HCT116 (cell line): ENCODE results near the gene PAM16. TPM values are rescaled to one million over a fixed set of nuclear protein-coding genes. Genes with fewer than 3 reads are reported as not detected.

ENCODE experiments used
- ATAC-seq: fragments of 200-7000 bp; cut with Tn5 transposase; 2 replicates; pipeline ENCODE4 v1.9.1; 2020; ENCODE audit warnings: mild to moderate bottlenecking, moderate library complexity
- BruUV-seq: library from RNA; stranded (reverse); fragments of 400-500 nt; replicated peaks from 2 replicates; lab custom pipeline; 2021; lab: Mats Ljungman, UMichigan
- CTCF ChIA-PET: fragments of 300-600 bp; sonication (Branson Sonifier 250); formaldehyde crosslinking; loops from one replicate; lab custom pipeline; 2021; ENCODE audit warnings: antibody characterized with exemption; lab: Charles Lee
- POLR2A ChIA-PET: fragments of 300-600, 350-600 bp; sonication (Branson Sonifier 250); formaldehyde crosslinking; loops from one replicate; lab custom pipeline; 2021; ENCODE audit warnings: antibody characterized with exemption; lab: Charles Lee
- RAD21 ChIA-PET, 2 experiments: fragments of 300-600 bp; sonication (Branson Sonifier 250); formaldehyde crosslinking; loops; one replicate each; lab custom pipeline; 2023; ENCODE audit warnings: low total read pairs in 2 of 2; ENCODE audit not compliant: uncharacterized antibody in 2 of 2, unreplicated experiment in 2 of 2, low non-redundant PET in 1 of 2; lab: Charles Lee
- DNase-seq: peaks from one replicate; pipeline ENCODE4 v3.0.0-alpha.2; 2010; ENCODE audit warnings: low read depth, low spot score
- H2AFZ ChIP-seq: fragments of 200-600 bp; shearing (Covaris generic), sonication (generic); 2 replicates; pipeline ENCODE4 v1.6.1; 2017; ENCODE audit warnings: low read depth, mixed run types, mixed read lengths, antibody characterized with exemption, low read length; ENCODE audit not compliant: poor library complexity, severe bottlenecking
- H3K27ac ChIP-seq: 2 replicates; pipeline ENCODE4 v1.5.1; 2012; ENCODE audit warnings: low read depth, low read length
- H3K27me3 ChIP-seq: fragments of 200-600 bp; sonication (generic); 2 replicates; pipeline ENCODE4 v1.6.1; 2016; ENCODE audit warnings: mixed run types, low read length, mixed read lengths; ENCODE audit not compliant: insufficient read depth
- H3K36me3 ChIP-seq, 2 experiments: fragments of 200-500 bp in 1 of 2; fragments of 200-600 bp in 1 of 2; sonication (Bioruptor generic) in 1 of 2; sonication (generic) in 1 of 2; 2 replicates each; pipeline versions ENCODE4 v1.5.1 to v1.6.1; 2014 to 2016; ENCODE audit warnings: low read length in 2 of 2, inconsistent platforms in 1 of 2, mixed read lengths in 1 of 2, mixed run types in 1 of 2; ENCODE audit not compliant: insufficient read depth in 2 of 2, control insufficient read depth in 1 of 2
- H3K4me1 ChIP-seq, 2 experiments: fragments of 200-600 bp in 1 of 2; sonication (generic) in 1 of 2; 2 replicates each; pipeline versions ENCODE4 v1.5.1 to v1.6.1; 2012 to 2017; ENCODE audit warnings: low read length in 2 of 2, inconsistent platforms in 1 of 2, mild to moderate bottlenecking in 1 of 2, mixed read lengths in 1 of 2, mixed run types in 1 of 2, moderate library complexity in 1 of 2; ENCODE audit not compliant: insufficient read depth in 2 of 2, control insufficient read depth in 1 of 2
- H3K4me2 ChIP-seq: fragments of 200-600 bp; sonication (generic); 2 replicates; pipeline ENCODE4 v1.6.1; 2017; ENCODE audit warnings: mixed run types, low read length, mixed read lengths
- H3K4me3 ChIP-seq, 2 experiments: fragments of 200-600 bp in 1 of 2; sonication (generic) in 1 of 2; replicated peaks in 1 of 2; 2 replicates each; pipeline ENCODE4 v1.5.1; 2011 to 2016; ENCODE audit warnings: low read length in 2 of 2, control low read depth in 1 of 2, low read depth in 1 of 2, mild to moderate bottlenecking in 1 of 2, mixed read lengths in 1 of 2, mixed run types in 1 of 2
- H3K79me2 ChIP-seq: fragments of 200-600 bp; sonication (generic); 2 replicates; pipeline ENCODE4 v1.6.1; 2017; ENCODE audit warnings: mild to moderate bottlenecking, mixed run types, low read length, moderate library complexity, mixed read lengths; ENCODE audit not compliant: insufficient read depth
- H3K9ac ChIP-seq: fragments of 200-600 bp; sonication (generic); 2 replicates; pipeline ENCODE4 v1.6.1; 2016; ENCODE audit warnings: low read length, mixed read lengths
- H3K9me2 ChIP-seq: fragments of 200-600 bp; sonication (generic), shearing (Covaris generic); 2 replicates; pipeline ENCODE4 v1.6.1; 2017; ENCODE audit warnings: mixed run types, mild to moderate bottlenecking, moderate library complexity; ENCODE audit not compliant: insufficient read depth
- H3K9me3 ChIP-seq, 2 experiments: fragments of 200-500 bp in 1 of 2; fragments of 200-600 bp in 1 of 2; sonication (Bioruptor generic) in 1 of 2; sonication (generic) in 1 of 2; 2 replicates each; pipeline ENCODE4 v1.6.1; 2014 to 2017; ENCODE audit warnings: low read length in 2 of 2, mixed read lengths in 2 of 2, inconsistent platforms in 1 of 2, low read depth in 1 of 2, mild to moderate bottlenecking in 1 of 2, mixed run types in 1 of 2, moderate library complexity in 1 of 2; ENCODE audit not compliant: control insufficient read depth in 1 of 2, insufficient read depth in 1 of 2
- H4K20me1 ChIP-seq: fragments of 200-600 bp; sonication (generic), shearing (Covaris generic); 2 replicates; pipeline ENCODE4 v1.6.1; 2017; ENCODE audit warnings: mixed run types, mild to moderate bottlenecking, moderate library complexity; ENCODE audit not compliant: insufficient read depth
- CBX3 ChIP-seq: IDR thresholded peaks from 2 replicates; pipeline ENCODE4 v1.6.1; 2012; ENCODE audit warnings: low read depth
- EGR1 ChIP-seq: IDR thresholded peaks from 2 replicates; pipeline ENCODE4 v1.6.1; 2012; ENCODE audit warnings: low read depth
- ELF1 ChIP-seq: IDR thresholded peaks from 2 replicates; pipeline ENCODE4 v1.6.1; 2012; ENCODE audit warnings: low read depth, borderline replicate concordance
- EZH2phosphoT487 ChIP-seq: fragments of 200-600 bp; IDR thresholded peaks from 2 replicates; pipeline ENCODE4 v1.6.1; 2018; ENCODE audit warnings: antibody characterized with exemption, borderline replicate concordance
- FOSL1 ChIP-seq: IDR thresholded peaks from 2 replicates; pipeline ENCODE4 v1.6.1; 2012; ENCODE audit warnings: low read depth
- RAD21 ChIP-seq: IDR thresholded peaks from 2 replicates; pipeline ENCODE4 v1.6.1; 2012; ENCODE audit warnings: low read depth, mild to moderate bottlenecking
- SIN3A ChIP-seq: IDR thresholded peaks from 2 replicates; pipeline ENCODE4 v1.6.1; 2012; ENCODE audit warnings: low read depth
- SP1 ChIP-seq: IDR thresholded peaks from 2 replicates; pipeline ENCODE4 v1.6.1; 2012; ENCODE audit warnings: low read depth
- ZFX ChIP-seq: fragments of 450-650 bp; IDR thresholded peaks from 2 replicates; pipeline ENCODE4 v1.6.1; 2017
- ZNF274 ChIP-seq: fragments of 200-500 bp; sonication (Bioruptor generic); IDR thresholded peaks from 2 replicates; pipeline ENCODE4 v1.6.1; 2014; ENCODE audit warnings: mild to moderate bottlenecking, low read depth, low read length, inconsistent platforms
- intact Hi-C: fragments of 100-400 bp; cut with micrococcal nuclease; formaldehyde crosslinking; loops from 2 replicates; pipeline ENCODE4 v1.10.0; 2022
- total RNA-seq: library from RNA; stranded (reverse); gene quantifications from one replicate; pipeline ENCODE4 v1.2.1, GENCODE V29; 2021; ENCODE audit not compliant: unreplicated experiment
- TF ChIP-seq, protein P1 (sequence below): IDR thresholded peaks from 2 replicates; pipeline ENCODE4 v1.6.1; 2012; ENCODE audit warnings: low read depth
- TF ChIP-seq, protein P2 (sequence below): IDR thresholded peaks from 2 replicates; pipeline ENCODE4 v1.6.1; 2012

The PAM16 gene
- total RNA-seq, 1 experiment from 2014 or later, result 102 TPM

DNA sequence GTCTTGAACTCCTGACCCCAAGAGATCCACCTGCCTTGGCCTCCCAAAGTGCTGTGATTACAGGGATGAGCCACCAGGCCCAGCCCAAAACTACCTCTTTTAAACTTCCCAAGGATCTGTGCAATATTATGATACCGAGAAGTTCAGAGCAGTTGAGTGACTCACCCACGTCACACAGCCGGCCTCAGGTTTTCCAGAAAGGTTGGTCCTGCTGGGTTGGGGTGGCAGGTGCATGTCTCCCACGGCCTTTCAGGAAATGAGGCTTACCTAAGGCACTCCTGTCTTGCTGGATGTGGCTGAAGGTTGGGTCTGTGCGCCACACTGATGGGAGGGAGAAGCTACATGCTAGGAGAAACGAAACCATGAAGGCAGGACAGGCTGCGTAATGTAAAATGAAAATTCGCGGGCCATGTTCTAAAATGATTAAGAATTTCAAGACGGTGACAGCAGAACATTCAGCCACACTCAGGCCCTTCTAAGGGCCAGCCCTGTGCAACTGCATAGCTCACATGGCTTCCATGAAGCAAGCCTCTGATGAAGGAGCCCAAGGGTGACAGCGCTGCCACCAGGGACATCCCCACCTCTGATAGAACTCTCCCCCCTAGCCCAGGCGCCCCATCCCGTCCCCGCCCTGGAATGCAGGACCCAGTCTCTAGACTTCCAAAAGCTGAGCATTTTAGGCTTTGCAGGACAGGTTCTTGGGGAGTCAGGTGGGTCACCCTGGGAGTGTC lies 41.9 kb downstream of the PAM16 start:
- Histone ChIP-seq H3K4me3 (no peak overlapping the region), H3K27ac (peak overlapping the region; percentile 45), H3K9me2 (no peaks in the 10 kb centered on the region), H3K4me1 (peaks cover 24 to 56% of the 10 kb centered on the region in 2 experiments), H3K27me3 (no peaks in the 10 kb centered on the region), H3K9ac (peak overlapping the region; percentile 2; the same call in 1 of the 2 replicates), H2AFZ (no peak overlapping the region), H3K4me2 (peak overlapping the region; percentile 78), H4K20me1 (no peaks in the 10 kb centered on the region), H3K79me2 (peaks cover 10% of the 10 kb centered on the region), H3K36me3 (no peaks in the 10 kb centered on the region), H3K9me3 (no peaks in the 10 kb centered on the region)
- intact Hi-C loops, result no loop called here
- TF ChIP-seq SIN3A (no peak), CBX3 (no peak), ELF1 (no peak), FOSL1 (no peak), ZFX (no peak), EZH2phosphoT487 (no peak), RAD21 (no peak), SP1 (no peak), ZNF274 (no peak), EGR1 (no peak)
- TF ChIP-seq, protein P1, sequence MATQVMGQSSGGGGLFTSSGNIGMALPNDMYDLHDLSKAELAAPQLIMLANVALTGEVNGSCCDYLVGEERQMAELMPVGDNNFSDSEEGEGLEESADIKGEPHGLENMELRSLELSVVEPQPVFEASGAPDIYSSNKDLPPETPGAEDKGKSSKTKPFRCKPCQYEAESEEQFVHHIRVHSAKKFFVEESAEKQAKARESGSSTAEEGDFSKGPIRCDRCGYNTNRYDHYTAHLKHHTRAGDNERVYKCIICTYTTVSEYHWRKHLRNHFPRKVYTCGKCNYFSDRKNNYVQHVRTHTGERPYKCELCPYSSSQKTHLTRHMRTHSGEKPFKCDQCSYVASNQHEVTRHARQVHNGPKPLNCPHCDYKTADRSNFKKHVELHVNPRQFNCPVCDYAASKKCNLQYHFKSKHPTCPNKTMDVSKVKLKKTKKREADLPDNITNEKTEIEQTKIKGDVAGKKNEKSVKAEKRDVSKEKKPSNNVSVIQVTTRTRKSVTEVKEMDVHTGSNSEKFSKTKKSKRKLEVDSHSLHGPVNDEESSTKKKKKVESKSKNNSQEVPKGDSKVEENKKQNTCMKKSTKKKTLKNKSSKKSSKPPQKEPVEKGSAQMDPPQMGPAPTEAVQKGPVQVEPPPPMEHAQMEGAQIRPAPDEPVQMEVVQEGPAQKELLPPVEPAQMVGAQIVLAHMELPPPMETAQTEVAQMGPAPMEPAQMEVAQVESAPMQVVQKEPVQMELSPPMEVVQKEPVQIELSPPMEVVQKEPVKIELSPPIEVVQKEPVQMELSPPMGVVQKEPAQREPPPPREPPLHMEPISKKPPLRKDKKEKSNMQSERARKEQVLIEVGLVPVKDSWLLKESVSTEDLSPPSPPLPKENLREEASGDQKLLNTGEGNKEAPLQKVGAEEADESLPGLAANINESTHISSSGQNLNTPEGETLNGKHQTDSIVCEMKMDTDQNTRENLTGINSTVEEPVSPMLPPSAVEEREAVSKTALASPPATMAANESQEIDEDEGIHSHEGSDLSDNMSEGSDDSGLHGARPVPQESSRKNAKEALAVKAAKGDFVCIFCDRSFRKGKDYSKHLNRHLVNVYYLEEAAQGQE, result no peak
- TF ChIP-seq, protein P2, sequence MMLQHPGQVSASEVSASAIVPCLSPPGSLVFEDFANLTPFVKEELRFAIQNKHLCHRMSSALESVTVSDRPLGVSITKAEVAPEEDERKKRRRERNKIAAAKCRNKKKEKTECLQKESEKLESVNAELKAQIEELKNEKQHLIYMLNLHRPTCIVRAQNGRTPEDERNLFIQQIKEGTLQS, result no peak
- DNase-seq, result no peak
- ChIA-PET CTCF (interaction anchor here (0.7 to 5.7 kb wide), 12 partner anchors 8 to 94 kb away, joined by 3 to 40 read pairs (median 6); partner anchors contain the start of gene TFAP4), RAD21 (interaction anchor here in 1 of 2 experiments (1.2 kb wide), 1 partner anchor 10 kb away, joined by 3 read pairs; no protein-coding TSS in a partner anchor), POLR2A (interaction anchor here (1.0 to 2.2 kb wide), 3 partner anchors 8 to 37 kb away, joined by 3 to 6 read pairs (median 4); partner anchors contain the start of gene TFAP4)
- peak; percentile 0; the same call in 1 of the 2 replicates for ATAC-seq
- BruUV-seq, result no TSS peak
